Ammon's horn (tissue), 1 donor: ENCODE data around the gene BAD.

ENCODE experiments used
- DNase-seq: peaks from one replicate; pipeline ENCODE4 v3.0.0-alpha.2; 2016; ENCODE audit warnings: low spot score

BAD gene

GRCh38 chr11:64296236-64296635 lies 11.8 kb upstream of the BAD start:
- no peak for DNase-seq

- DNase-seq: no peak
These were observed 11.3 kb upstream of the BAD start for GRCh38 chr11:64295760-64296159.

DNA sequence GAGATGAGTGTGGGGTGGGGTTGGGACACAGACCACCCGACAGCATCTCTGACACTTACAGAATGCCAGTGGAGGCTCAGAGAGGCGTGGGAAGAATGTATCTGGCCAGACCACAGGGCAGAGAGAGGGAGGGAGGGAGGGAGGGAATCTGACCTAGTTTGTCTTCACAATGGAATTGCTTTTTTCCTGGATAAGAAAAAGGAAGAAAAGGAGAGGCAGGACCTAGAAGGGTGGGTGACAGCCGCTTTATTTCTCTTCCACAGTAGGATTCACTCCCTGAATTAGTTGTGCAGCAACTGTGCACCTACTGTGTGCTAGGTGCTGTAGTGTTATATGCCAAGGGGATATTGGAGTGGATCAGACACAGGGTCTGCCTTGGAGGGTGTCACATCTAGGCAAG lies 10.3 kb upstream of the BAD start:
- no peak for DNase-seq

DNA sequence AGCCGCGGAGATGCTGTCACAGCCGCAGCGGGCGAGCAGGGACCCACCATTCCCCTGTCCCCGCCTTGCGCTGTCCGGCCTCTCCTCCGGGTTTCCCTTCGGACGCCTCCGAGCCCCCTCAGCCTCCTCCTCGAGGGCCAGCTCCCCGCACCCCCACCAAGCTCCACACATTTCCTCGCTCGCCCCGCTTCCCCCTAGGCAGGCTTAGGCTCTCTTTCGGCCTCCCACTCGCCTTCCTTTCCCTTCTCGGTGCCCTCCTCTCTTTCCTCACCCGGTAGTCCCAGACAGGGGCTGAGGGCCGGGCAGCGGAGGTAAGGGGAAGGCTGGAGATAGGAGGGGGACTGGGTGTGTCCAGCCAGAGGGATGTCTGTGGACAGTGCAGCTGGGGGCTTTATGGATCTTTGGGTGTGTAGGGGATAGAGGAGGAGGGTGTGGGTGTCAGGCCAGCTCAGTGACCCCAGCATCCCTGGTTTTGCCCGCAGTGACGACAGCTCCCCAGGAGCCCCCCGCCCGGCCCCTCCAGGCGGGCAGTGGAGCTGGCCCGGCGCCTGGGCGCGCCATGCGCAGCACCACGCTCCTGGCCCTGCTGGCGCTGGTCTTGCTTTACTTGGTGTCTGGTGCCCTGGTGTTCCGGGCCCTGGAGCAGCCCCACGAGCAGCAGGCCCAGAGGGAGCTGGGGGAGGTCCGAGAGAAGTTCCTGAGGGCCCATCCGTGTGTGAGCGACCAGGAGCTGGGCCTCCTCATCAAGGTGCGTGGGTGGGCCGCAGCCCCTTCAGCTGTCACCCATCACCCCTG lies 8.2 kb upstream of the BAD start:
- no peak for DNase-seq

DNA sequence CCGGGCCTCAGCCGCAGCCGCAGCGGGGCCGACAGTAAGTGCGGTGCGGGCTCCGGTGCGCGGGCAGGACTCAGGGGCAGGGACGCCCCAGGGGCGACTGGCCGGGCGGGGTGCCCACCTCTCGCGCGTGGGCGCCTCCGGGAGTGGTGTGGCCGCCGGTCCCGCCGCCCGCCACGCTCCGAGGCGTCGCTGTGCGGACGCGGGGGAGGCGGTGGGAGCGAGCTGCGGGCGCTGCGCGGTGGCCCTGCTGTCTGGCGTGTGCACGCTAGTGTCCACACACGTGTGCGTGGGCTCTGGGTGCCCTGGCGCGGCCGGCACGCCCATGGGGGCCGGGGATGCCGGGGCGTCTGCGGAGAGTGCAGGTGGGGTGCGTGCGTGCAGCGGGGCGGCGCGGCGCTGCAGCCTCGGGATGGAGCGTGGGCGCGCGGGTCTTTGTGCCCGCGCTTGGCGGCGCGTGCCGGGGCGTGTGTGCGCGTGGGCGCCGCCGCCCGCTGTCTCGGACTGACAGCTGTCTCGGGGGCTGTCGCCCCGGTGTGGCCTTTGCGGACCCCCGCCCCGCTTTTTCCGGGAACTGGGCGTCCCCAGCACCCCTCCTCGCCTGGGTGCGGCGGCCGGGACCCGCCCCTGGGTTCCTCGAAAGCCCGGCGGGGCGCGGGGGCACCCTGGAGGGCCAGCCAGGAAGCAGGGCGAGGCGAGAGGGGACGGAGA lies 7.4 kb upstream of the BAD start:
- no peak for DNase-seq

DNA sequence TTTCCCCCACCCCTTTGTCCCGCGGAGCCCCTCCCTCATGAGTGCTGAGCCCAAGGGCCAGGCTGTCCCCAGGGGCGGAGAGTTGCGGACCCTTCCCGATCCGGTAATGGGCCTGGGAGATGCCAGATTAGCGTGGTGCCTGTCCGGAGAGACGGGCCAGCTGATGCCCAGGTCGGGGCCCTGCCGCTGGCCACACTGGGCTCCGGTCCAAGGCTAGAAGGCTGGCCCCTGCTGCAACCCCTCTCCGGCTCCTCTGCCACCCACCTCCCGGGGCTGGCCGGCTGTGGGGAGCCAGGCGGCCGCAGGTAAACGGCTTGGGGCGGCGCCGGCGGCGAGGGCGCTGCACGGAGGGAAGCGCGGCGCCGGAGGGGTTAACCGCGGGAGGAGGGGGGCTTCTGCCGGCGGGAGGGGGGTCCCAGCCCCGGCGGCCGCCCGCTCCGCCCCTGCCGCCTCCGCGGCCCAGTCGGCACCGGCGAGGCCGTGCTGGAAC lies 6.8 kb upstream of the BAD start, which contains the start of gene KCNK4:
KCNK4 (plus strand) TSS at position 41 of the 490 bp plus-strand sequence. CDS start 1,717 bp downstream, outside the sequence.
- no peak for DNase-seq

- no peak for DNase-seq
These were observed 6.1 kb upstream of the BAD start for GRCh38 chr11:64290352-64291261.

- no peak for DNase-seq
These were observed 4.6 kb upstream of the BAD start for GRCh38 chr11:64289002-64289564.

DNA sequence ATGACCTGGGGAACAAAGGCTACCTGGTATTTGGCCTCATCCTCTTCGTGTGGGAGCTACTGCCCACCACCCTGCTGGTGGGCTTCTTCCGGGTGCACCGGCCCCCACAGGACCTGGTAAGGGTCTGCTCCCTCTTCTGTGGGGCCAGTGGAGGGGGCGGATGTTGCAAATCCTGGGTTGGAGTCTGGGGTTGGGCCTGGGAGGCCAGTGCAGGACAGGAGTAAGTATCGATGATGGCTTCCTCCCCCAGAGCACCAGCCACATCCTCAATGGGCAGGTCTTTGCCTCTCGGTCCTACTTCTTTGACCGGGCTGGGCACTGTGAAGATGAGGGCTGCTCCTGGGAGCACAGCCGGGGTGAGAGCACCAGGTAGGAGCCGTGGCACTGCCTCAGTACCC lies 3.9 kb upstream of the BAD start:
- no peak for DNase-seq

DNA sequence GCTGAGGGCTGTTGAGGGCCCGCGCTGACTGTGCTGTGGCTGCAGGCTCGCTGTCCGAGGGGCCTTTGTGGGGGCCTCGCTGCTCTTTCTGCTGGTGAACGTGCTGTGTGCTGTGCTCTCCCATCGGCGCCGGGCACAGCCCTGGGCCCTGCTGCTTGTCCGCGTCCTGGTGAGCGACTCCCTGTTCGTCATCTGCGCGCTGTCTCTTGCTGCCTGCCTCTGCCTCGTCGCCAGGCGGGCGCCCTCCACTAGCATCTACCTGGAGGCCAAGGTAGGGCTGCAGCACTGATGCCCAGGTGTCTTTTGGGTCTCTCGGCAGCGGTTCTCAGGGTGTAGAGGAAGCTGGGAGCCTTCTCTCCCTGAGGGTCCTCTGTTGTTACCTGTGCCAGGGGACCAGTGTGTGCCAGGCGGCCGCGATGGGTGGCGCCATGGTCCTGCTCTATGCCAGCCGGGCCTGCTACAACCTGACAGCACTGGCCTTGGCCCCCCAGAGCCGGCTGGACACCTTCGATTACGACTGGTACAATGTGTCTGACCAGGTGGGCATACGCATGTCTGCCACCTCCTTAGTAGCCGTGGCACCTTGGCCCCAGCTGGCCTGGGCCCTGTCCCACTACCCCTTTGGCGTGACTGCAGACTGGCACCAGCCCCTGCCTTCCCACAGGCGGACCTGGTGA lies 3.3 kb upstream of the BAD start:
- DNase-seq: no peak

- DNase-seq: no peak
These were observed 2.3 kb upstream of the BAD start for GRCh38 chr11:64286801-64287159.

DNA sequence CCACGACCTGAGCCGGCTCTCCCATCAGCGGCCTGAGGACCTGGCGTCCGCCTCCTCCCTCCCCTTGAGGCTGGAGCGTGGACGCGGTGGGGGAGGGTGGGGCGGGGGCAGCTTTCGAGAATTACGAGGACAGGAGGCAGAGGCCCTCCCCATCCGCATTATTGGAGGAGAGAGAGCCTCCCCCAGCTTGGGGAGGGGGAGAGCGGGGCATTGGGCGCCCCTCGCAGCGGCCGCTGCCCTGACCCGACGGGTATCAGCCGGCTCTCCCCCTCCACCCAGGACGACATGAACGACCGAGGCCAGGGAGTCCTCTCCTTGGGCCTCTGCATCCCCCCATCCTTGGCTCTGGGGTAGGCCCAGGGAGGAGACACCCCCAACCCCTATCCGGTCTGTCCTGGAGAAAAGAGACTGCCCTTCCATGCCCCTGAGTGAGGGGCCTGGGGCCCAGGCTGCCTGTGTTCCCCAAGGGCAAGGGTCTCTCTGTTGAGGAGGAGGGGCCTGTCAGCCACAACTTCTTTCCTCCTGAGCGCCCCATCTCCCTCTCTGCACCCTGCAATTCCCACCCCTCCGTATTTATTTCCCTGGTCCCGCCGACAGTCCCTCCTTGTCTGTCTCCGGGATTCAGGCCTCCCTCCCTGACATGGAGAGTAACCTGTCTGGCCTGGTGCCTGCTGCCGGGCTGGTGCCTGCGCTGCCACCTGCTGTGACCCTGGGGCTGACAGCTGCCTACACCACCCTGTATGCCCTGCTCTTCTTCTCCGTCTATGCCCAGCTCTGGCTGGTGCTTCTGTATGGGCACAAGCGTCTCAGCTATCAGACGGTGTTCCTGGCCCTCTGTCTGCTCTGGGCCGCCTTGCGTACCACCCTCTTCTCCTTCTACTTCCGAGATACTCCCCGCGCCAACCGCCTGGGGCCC lies 1.7 kb upstream of the BAD start:
- no peak for DNase-seq

GRCh38 chr11:64284962-64285884 lies 758 bp upstream of the BAD start, which contains the start of gene GPR137:
TSS of gene GPR137 (plus strand) at chr11:64285848. CDS start at chr11:64286525, 677 bp downstream.
- peak; percentile 85 for DNase-seq

- no peak for DNase-seq
These were observed 1.4 kb downstream of the BAD start for GRCh38 chr11:64283092-64283491.

GRCh38 chr11:64281957-64282770 lies 2.3 kb downstream of the BAD start:
- DNase-seq: no peak

- DNase-seq: no peak
These were observed 5.8 kb downstream of the BAD start for GRCh38 chr11:64278576-64279190.

GRCh38 chr11:64276653-64277431 lies 7.6 kb downstream of the BAD start:
- DNase-seq: no peak
